CMK (cell line): ENCODE data around the gene ASPA.

Source experiments
- DNase-seq: peaks from one replicate; pipeline ENCODE4 v3.0.0-alpha.2; 2010; ENCODE audit warnings: low read depth

The ASPA gene

DNA sequence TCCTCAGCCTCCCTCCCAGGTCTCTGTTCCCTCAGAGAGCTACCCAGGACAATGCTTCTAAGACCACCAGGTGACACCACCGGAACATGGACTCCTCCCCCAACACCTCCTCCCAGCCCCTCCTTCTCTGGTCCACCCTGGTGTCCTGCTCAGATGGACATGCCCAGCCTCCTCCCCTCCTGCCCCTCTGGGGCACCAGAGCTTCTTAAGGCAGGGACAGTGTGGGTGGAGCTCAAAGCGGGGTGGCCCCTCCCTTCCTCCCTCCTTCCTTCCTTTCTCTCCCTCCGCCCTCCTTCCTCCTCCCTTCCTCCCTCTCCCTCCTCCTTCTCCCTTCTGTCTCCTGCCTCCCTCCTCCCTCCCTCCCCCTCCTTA lies 59.1 kb downstream of the ASPA start:
- DNase-seq = peak; percentile 54

DNA sequence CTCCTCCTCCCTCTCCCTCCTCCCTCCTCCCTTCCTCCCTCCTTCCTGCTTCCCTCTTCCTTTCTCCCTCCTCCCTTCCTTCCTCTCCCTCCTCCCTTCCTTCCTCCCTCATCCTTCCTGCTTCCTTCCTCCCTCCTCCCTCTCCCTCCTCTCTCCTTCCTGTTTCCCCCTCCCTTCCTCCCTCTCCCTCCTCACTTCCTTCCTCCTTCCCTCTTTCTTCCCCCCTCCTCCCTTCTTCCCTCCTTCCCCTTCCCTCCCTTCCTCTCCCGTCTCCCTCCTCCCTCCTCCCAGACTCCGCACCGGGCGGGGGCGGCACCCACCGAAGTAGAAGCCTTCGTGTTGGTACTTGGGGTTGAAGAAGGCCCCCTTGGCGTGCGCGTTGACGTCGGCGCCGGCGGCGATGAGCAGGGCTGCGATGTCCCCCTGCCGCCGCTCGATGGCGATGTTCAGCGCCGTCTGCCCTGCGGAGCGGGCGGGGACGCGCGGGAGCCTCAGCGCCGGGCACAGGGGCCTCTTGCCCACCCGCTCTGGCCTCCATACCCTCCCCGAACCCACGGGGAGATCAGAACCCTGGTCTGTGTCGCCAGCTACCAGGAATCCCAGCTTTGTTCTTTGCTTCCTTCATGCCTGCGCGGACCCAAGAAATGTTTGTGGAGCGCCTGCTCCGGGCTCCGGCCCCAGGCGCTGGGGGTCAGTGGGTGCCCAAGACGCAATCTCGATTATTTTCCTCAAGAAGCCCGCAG lies 59.6 kb downstream of the ASPA start:
- peak; percentile 64 for DNase-seq

DNA sequence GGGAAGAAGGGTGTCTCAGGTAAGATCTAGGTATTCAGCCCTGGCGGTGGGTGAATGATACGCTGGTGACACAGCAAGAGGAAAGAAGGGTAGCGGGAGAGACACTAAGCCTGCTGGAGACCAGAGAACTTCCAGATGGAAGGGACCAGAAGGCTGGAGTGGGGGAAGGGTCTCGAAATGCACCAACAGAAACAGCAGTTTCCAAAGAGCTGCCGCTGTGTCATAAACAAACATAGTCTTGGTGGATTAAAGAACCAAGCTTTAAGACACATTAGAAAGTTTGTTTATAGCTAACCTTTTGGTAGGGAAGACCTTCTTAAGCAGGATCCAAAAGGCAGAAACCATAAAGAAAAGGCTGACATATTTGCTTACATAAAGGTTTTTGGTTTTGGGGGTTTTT lies 60.9 kb downstream of the ASPA start:
- no peak for DNase-seq

DNA sequence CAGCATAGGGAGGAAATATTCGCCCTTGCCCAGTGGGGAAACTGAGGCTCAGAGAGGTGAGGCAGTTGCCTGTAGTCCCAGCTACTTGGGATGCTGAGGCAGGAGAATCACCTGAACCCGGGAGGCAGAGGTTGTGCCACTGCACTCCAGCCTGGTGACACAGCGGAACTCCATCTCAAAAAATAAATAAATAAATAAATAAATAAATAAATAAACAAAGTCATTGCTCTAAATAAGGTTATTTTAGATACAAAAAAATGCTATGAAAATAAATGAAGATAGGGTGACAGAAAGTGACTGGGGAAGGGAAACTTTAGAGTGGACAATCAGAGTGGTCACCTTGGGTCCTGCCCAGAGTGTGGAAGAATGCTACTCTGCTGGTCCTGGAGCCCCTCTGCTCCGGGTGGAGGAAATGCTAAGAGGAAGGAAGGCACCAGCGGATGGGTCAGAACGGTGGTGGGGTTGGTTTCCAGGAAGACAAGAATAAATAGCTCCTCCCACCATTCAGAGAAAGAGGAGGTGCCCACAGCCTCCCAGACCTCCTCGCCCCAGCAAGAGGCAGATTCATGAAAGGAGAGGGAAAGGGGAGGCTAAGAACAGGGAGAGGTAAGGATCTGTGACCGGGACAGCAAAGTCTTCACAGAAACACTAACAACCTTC lies 64.2 kb downstream of the ASPA start:
- peak; percentile 22 for DNase-seq

DNA sequence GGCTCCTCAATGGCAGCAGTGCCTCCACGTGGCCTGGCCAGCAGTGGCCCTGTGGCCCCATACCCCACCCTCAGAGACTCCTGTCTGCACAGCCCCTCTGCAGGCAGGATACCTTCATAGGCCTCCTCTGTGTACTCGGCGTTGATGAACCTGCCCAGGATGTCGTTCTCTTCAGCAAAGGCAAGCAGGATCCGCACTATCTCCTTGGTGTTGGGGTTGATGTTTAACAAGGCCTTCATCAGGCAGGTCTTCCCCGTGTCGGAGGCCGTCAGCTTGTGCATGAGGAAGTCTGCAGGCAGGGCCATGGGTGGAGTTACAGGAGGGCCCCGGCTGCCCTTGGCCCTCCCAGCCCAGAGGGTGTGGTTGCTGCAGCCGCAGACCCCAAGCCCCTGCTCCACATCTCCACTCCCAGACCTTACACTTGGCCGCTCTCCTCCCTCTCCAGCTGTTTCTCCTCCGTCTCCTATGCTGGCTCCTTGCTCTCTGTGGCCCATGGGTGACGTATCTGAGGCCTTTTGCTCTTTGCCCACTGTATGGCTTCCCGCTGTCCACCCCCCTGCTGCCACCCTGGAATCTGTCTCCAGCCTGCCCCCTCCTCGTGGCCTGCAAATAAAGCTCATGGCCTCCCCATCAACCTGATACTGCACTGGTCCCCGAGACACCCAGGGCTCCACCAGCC lies 66.8 kb downstream of the ASPA start:
- DNase-seq = peak; percentile 49

DNA sequence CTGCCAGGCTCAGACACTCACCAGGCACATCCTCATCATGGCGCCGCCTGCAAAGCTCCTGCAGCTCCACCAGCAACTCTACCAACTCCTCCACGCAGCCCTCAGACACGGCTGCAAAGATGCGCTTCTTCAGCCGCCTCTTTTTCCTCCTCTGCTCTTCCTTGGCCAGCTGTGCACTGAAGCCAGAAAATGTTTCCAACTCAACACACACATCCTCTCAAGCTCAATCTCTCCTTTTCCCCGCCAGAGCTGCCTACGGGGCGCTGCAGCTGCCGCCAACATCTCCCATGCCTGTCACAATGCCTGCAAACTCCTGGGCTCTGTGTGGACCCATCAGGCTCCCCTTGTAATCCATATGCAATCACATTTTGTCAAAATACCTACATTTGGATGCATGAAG lies 67.7 kb downstream of the ASPA start:
- no peak for DNase-seq

DNA sequence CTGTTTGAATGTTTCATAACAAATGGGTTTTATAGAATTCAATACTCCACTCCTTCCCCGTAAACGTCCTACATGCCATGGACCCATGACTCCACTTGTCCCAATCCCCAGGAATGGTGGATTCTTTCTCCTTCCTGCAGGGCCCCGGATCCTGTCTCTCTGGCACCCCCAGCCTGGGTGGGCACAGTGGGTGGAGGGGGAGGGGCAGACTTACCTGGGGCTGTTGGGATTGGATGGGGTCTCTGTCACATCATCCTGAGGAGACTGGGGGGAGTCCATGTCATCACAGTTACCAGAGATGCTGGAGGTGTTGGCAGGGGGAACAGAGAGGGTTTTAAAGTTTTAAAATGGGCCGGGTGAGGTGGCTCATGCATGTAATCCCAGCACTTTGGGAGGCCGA lies 68.6 kb downstream of the ASPA start:
- no peak for DNase-seq

DNA sequence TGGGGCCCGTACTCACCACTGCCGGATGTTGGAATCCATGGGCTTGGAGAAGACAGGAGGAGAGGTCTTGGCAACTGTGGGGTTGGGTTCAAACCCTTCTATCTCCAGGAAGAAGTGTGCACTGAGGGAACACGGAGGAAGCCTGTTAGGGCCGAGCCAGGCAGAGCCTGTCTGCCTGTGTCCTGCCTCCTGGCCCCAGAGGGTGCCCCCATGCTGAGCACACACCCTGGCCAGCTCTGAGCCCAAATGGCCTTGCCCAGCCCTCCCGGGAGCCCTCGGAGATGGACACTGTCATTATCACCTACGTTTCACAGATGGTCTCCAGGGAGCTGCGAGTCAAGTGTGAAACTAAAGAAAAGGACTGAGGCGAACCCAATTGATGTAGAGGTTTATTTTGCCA lies 69.4 kb downstream of the ASPA start:
- no peak for DNase-seq

DNA sequence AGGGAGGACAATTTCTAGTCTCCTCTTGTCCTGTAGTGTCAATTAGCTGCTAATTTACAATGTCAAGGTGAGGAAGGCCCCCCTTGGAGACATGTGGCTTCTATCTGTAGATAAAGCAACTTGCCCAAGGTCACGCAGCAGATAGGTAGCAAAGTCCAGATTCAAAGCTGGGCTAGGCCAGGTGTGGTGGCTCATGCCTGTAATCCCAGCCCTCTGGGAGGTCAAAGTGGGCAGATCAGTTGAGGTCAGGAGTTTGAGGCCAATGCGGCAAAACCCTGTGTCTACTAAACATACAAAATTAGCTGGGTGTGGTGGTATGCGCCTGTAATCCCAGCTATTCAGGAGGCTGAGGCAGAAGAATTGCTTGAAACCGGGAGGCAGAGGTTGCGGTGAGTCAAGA lies 70.7 kb downstream of the ASPA start:
- DNase-seq = no peak

DNA sequence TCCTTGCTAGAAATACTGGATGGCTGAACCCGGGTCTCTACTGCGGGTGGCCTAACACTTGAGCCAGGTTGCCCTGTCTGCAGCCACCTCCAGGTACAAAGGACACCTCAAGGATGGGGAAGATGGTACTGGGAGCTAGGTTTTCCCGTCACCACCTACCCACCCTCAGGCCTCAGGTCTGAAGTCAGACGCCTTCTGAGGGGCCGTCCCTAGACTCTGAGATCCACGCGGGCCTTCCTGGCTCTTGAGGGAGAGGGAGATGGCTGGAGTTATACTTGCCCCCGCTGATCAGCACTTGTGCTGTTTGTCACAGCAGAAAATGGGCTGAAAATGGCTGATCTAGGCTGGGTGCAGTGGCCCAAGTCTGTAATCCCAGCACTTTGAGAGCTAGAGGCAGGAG lies 71.2 kb downstream of the ASPA start:
- no peak for DNase-seq

DNA sequence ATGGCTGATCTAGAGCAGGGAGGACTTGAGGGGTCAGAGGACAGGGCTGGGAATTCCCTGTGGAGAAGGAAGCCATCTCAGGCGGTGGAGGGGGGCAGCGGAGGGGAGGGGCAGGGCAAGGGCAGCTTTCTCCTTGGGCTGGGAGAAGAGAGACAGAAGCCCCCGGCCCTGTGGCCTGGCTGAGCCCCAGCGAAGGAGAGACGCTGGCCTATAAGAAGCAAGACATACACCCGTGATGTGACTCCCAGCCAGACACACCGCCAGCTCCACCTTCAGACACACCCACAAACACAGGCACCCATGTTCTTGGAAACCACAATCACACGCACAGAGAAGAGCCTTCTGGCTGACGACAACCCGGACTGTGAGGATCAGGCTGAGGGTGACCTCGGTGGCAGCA lies 71.8 kb downstream of the ASPA start:
- no peak for DNase-seq

DNA sequence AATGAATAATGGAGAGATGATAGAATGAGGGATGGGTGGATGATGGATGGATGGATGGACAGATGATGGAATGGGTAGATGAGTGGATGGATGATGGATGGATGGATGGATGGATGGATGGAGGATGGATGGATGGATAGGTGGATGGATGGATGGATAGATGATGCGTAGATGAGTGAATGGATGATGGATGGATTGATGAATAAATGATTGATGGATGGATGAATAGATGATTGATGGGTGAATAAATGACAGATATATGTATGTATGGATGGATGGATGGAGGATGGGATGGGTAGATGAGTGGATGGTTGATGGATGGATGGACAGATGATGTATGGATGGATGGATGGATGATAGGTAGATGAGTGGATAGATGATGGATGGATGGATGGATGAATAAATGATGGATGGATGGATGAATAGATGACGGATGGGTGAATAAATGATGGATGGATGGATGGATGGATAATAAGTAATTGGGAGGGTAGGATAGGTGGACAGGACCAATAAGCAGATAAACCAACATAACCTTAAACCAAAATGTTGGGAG lies 73.9 kb downstream of the ASPA start:
- DNase-seq = no peak

DNA sequence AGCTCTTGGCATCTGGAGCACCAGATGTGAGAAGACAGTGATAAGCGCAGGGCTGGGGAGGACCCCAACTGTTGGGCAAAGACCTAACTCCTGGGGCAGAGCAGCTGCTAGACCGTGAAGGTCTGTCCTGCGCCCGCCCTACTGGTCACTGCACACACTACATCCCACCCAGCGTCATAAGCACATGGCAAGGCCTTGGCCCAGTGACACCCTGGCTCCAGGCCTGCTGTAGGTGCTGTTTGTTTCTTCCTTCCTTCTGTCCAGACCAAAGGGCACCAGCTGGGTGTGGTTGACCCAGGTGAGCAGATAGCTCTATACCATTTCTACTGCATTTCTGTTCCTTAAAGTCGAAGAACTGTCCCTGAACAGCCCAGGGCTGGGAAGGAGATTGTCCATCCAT lies 75.4 kb downstream of the ASPA start:
- no peak for DNase-seq

DNA sequence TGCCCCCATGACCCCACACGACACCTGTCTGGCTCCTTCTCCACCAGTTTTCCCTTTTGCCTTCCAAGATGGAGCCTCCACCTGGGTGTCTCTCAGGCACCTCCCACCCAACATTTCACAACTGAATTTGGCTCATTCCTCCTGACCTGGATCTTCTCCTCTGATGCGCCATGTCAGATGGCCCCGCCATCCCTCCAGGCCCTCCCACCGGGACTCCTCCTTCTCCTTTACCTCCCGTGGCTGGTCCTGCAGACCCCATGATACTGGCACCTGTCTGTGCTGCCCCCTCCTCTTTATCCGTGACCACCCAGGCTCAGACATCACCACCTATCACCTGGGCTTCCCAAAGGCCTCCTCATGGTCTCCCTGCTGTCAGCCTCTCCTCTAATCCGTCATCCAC lies 77.1 kb downstream of the ASPA start:
- DNase-seq = no peak
